Measurements from ENCODE around the gene CHDH.
A peak's percentile ranks its signal among the peaks of the same experiment; 100 is the strongest.

Gene CHDH

GRCh38 chr3:53846134-53846850 is at the start of gene CHDH, which contains the start of gene IL17RB:
Gene CHDH, minus strand, starts transcription at chr3:53846419. Its CDS starts 22,411 bp downstream, at chr3:53824008.
Gene IL17RB, plus strand, starts transcription at chr3:53846568. Its CDS starts 21 bp downstream, at chr3:53846589.
- peak; percentile 85 for DNase-seq (ENCODE audit: low spot score)

- DNase-seq (ENCODE audit: low spot score), result no peak
These were observed 46.0 kb upstream of the CHDH start for GRCh38 chr3:53892286-53892637.

- peak; percentile 98 for DNase-seq (ENCODE audit: low spot score)
These were observed 45.5 kb upstream of the CHDH start, which contains the start of gene SELENOK for GRCh38 chr3:53891497-53892285. Gene SELENOK, minus strand, starts transcription at chr3:53891859.

- peak; percentile 42 for DNase-seq (ENCODE audit: low spot score)
These were observed 44.7 kb upstream of the CHDH start for GRCh38 chr3:53890726-53891475.

GRCh38 chr3:53888232-53888631 is 42.0 kb upstream of the CHDH start:
- no peak for DNase-seq (ENCODE audit: low spot score)

- DNase-seq (ENCODE audit: low spot score), result no peak
These were observed 41.2 kb upstream of the CHDH start for GRCh38 chr3:53887446-53887845.

- no peak for DNase-seq (ENCODE audit: low spot score)
These were observed 39.0 kb upstream of the CHDH start for GRCh38 chr3:53885239-53885638.

- DNase-seq (ENCODE audit: low spot score), result no peak
These were observed 38.4 kb upstream of the CHDH start for GRCh38 chr3:53884623-53885022.

- DNase-seq (ENCODE audit: low spot score), result no peak
These were observed 36.8 kb upstream of the CHDH start for GRCh38 chr3:53883008-53883407.

GRCh38 chr3:53881691-53882593 is 35.7 kb upstream of the CHDH start, which contains the start of gene ACTR8:
Gene ACTR8, minus strand, starts transcription at chr3:53882152. Its CDS starts 51 bp downstream, at chr3:53882101.
- DNase-seq (ENCODE audit: low spot score), result peak; percentile 84

- DNase-seq (ENCODE audit: low spot score), result no peak
These were observed 34.5 kb upstream of the CHDH start for GRCh38 chr3:53880396-53881345.

GRCh38 chr3:53865732-53866499 is 19.7 kb upstream of the CHDH start:
- no peak for DNase-seq (ENCODE audit: low spot score)

- DNase-seq (ENCODE audit: low spot score), result no peak
These were observed 16.9 kb upstream of the CHDH start for GRCh38 chr3:53863145-53863544.

- no peak for DNase-seq (ENCODE audit: low spot score)
These were observed 16.0 kb upstream of the CHDH start for GRCh38 chr3:53862241-53862640.

GRCh38 chr3:53860196-53860595 is 14.0 kb upstream of the CHDH start:
- DNase-seq (ENCODE audit: low spot score), result no peak

GRCh38 chr3:53859178-53859577 is 13.0 kb upstream of the CHDH start:
- no peak for DNase-seq (ENCODE audit: low spot score)

GRCh38 chr3:53858096-53858741 is 12.0 kb upstream of the CHDH start:
- no peak for DNase-seq (ENCODE audit: low spot score)

- no peak for DNase-seq (ENCODE audit: low spot score)
These were observed 10.7 kb upstream of the CHDH start for GRCh38 chr3:53856964-53857363.

GRCh38 chr3:53850895-53851294 is 4.7 kb upstream of the CHDH start:
- DNase-seq (ENCODE audit: low spot score), result no peak
